KMS-11 (cell line): ENCODE measurements around the gene KL.

Experiments
- H2AFZ ChIP-seq: fragments of 200-600 bp; sonication (generic); 2 replicates; pipeline ENCODE4 v1.6.1; 2016; ENCODE audit warnings: antibody characterized with exemption, mixed run types, low read depth
- H3K27ac ChIP-seq: fragments of 200-600 bp; sonication (generic); 2 replicates; pipeline ENCODE4 v1.6.1; 2016; ENCODE audit warnings: mild to moderate bottlenecking, mixed run types
- H3K27me3 ChIP-seq: fragments of 200-600 bp; sonication (generic); 2 replicates; pipeline ENCODE4 v1.6.1; 2017; ENCODE audit warnings: mild to moderate bottlenecking, low read depth, mixed run types, moderate library complexity; ENCODE audit not compliant: insufficient read depth
- H3K36me3 ChIP-seq: fragments of 200-600 bp; sonication (generic); 2 replicates; pipeline ENCODE4 v1.6.1; 2017; ENCODE audit warnings: mild to moderate bottlenecking, mixed run types; ENCODE audit not compliant: insufficient read depth
- H3K4me1 ChIP-seq: fragments of 200-600 bp; sonication (generic); 2 replicates; pipeline ENCODE4 v1.6.1; 2016; ENCODE audit warnings: mild to moderate bottlenecking, low read depth, mixed run types; ENCODE audit not compliant: poor library complexity, severe bottlenecking
- H3K4me2 ChIP-seq: fragments of 200-600 bp; sonication (generic); 2 replicates; pipeline ENCODE4 v1.7.0; 2016; ENCODE audit warnings: mild to moderate bottlenecking, mixed run types
- H3K4me3 ChIP-seq: fragments of 200-600 bp; sonication (generic); IDR thresholded peaks from 2 replicates; pipeline ENCODE4 v1.6.1; 2017; ENCODE audit warnings: low read depth, low read length, mixed read lengths; ENCODE audit not compliant: insufficient read depth
- H3K79me2 ChIP-seq: fragments of 200-600 bp; sonication (generic); 2 replicates; pipeline ENCODE4 v1.6.1; 2016; ENCODE audit warnings: low read depth, mixed run types; ENCODE audit not compliant: insufficient read depth
- H3K9ac ChIP-seq: fragments of 200-600 bp; sonication (generic); 2 replicates; pipeline ENCODE4 v1.6.1; 2016; ENCODE audit warnings: mild to moderate bottlenecking, mixed run types
- H4K20me1 ChIP-seq: fragments of 200-600 bp; sonication (generic); 2 replicates; pipeline ENCODE4 v1.6.1; 2016; ENCODE audit warnings: mild to moderate bottlenecking, mixed run types; ENCODE audit not compliant: insufficient read depth
- TF ChIP-seq, protein P1 (sequence below): fragments of 200-600 bp; sonication (generic); conservative IDR thresholded peaks from 2 replicates; pipeline ENCODE4 v1.6.1; 2017; ENCODE audit warnings: low read depth, mild to moderate bottlenecking, antibody characterized with exemption, low read length, moderate library complexity, mixed read lengths

The KL gene

DNA sequence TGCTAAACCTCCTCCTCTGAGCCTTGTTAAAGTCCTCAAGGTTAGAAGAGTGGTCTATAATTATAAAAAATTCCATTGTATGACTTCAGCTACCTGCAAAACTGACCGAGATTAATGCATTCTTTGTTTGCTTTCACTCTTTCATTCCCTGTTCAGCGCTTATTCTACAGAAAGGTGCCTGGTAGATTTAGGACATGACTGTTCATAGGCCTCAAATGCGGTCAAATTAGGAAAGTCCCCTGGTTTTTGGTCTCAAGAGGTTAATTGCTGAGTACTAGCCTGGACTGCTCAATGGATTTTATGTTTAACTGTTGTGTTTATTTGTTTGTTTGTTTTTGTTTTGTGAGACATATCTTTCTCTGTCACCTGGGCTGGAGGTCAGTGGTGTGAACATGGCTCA is 35.4 kb downstream of the KL start:
- H2AFZ ChIP-seq: peak overlapping the region; percentile 46
- no peaks in the 10 kb centered on the region for H3K27me3 ChIP-seq
- TF ChIP-seq, protein P1, sequence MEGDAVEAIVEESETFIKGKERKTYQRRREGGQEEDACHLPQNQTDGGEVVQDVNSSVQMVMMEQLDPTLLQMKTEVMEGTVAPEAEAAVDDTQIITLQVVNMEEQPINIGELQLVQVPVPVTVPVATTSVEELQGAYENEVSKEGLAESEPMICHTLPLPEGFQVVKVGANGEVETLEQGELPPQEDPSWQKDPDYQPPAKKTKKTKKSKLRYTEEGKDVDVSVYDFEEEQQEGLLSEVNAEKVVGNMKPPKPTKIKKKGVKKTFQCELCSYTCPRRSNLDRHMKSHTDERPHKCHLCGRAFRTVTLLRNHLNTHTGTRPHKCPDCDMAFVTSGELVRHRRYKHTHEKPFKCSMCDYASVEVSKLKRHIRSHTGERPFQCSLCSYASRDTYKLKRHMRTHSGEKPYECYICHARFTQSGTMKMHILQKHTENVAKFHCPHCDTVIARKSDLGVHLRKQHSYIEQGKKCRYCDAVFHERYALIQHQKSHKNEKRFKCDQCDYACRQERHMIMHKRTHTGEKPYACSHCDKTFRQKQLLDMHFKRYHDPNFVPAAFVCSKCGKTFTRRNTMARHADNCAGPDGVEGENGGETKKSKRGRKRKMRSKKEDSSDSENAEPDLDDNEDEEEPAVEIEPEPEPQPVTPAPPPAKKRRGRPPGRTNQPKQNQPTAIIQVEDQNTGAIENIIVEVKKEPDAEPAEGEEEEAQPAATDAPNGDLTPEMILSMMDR: no peak
- peak overlapping the region; percentile 49 for H3K27ac ChIP-seq
- peak overlapping the region; percentile 17; the same call in 1 of the 2 replicates for H3K4me2 ChIP-seq
- no peaks in the 10 kb centered on the region for H4K20me1 ChIP-seq
- H3K4me1 ChIP-seq: peaks cover 29% of the 10 kb centered on the region
- H3K9ac ChIP-seq: no peak overlapping the region; the same call in 1 of the 2 replicates
- no peaks in the 10 kb centered on the region for H3K79me2 ChIP-seq
- no peak overlapping the region for H3K4me3 ChIP-seq
- no peaks in the 10 kb centered on the region for H3K36me3 ChIP-seq

DNA sequence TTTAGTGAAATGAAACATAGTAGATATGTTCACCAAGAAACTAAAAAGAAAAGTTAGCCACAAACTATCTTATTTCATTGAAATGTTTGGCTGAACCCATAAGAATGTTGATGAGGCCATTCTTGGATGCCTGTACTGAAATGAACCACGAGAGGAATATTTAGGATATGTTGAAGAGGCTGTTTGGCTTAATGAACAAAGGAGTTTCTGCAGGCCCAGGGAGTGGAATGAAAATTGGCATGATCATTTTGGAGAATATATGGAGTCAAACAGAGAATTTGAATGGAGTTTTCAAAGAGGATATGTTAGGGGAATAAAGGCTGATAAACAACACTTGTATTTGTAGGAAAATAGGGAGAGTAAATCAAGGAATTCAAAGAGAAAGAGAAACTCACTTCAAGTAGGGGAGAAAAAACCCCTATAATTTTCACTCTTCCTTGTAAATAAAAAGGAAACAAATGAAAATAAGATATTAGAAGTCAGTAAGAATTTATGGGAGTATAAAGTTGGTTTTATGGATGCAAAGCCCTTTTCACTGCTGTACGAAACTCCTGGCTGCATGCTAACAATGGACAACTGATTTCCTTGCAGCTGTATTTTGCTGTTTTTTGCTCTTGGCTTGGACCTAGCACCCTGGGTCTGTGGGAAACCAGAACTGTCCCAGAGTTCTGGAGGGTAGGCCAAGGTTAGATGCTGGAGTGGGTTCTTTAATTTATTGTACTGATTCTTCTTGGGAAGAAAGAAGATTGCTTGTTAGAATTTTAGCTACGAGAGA is 36.5 kb downstream of the KL start:
- peaks cover 29% of the 10 kb centered on the region for H3K4me1 ChIP-seq
- H3K27ac ChIP-seq: peak overlapping the region; percentile 49; the same call in 1 of the 2 replicates
- H3K79me2 ChIP-seq: no peaks in the 10 kb centered on the region
- no peak overlapping the region for H2AFZ ChIP-seq
- H3K27me3 ChIP-seq: no peaks in the 10 kb centered on the region
- H3K4me3 ChIP-seq: no peak overlapping the region
- H3K4me2 ChIP-seq: peak overlapping the region; percentile 17; the same call in 1 of the 2 replicates
- TF ChIP-seq, protein P1: no peak
- no peaks in the 10 kb centered on the region for H3K36me3 ChIP-seq
- no peak overlapping the region for H3K9ac ChIP-seq
- no peaks in the 10 kb centered on the region for H4K20me1 ChIP-seq

DNA sequence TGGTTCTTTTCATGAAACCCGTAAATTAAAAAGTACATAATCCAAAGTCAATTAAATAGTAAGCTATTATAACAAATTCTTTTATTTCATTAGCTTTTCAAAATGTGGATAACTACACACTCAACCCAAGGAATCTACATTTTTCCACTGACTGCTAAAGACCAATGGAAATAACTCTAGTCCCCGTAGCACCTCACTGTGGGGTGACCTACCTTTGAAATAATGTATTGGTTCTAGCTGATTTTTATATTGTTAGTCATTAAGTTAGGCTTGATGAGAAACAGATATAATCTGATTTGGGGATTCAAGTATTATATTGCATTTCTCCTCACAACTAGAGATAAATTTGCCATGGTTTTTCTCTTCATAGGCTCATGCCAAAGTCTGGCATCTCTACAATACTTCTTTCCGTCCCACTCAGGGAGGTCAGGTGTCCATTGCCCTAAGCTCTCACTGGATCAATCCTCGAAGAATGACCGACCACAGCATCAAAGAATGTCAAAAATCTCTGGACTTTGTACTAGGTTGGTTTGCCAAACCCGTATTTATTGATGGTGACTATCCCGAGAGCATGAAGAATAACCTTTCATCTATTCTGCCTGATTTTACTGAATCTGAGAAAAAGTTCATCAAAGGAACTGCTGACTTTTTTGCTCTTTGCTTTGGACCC is 37.3 kb downstream of the KL start:
- TF ChIP-seq, protein P1: no peak
- H3K27ac ChIP-seq: no peak overlapping the region
- no peaks in the 10 kb centered on the region for H3K36me3 ChIP-seq

DNA sequence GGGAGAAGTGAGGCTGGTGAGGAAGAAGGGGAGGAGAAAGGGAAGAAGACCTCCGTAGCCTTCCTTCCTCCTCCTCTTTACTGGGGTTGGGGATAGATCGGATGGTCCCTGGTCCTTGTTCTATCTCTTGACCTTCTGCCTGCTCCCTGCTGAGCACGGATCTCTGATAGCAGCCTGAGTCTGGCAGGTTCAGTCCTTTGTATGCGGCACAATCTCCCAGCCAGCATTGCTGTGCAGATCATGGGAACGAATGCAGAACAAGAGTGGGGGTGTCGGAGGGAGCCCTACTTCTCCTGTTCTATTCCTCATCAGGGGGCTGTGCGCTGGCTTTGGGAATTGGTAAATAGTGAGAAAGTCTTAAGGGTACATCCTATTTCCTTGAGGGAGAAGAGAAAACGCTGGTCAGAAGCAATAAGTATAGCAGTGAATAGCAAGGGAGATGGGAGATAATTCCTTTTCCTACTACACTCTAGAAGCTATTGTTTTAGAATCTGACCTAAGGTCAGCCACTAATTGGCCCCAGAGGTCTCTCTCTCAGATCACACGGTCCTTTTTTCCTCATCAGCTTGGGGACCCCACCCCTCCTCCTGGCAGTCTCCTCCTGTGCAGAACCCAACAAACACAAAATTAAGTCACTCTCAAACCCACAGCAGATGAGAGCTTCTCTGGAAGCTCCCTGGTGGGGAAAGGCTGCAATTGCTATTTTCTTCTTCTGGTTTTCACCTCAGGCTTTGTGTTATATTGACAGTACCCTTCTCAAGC is 41.0 kb downstream of the KL start:
- Histone ChIP-seq H3K27me3 (no peaks in the 10 kb centered on the region), H4K20me1 (no peaks in the 10 kb centered on the region), H2AFZ (no peak overlapping the region), H3K9ac (no peak overlapping the region), H3K79me2 (no peaks in the 10 kb centered on the region), H3K4me3 (no peak overlapping the region), H3K36me3 (no peaks in the 10 kb centered on the region), H3K4me2 (no peak overlapping the region), H3K27ac (no peak overlapping the region), H3K4me1 (peaks cover 10% of the 10 kb centered on the region)
- TF ChIP-seq, protein P1: 0 out of 2 replicates have a peak, but pooled peaks have one; percentile 30

More for the DNA sequence above, 37.3 kb downstream of the KL start:
- Histone ChIP-seq H3K4me3 (no peak overlapping the region), H3K79me2 (no peaks in the 10 kb centered on the region), H3K27me3 (no peaks in the 10 kb centered on the region), H4K20me1 (no peaks in the 10 kb centered on the region), H3K9ac (no peak overlapping the region), H3K4me2 (no peak overlapping the region), H3K4me1 (peaks cover 29% of the 10 kb centered on the region), H2AFZ (no peak overlapping the region)
